ENCODE data around the gene CNDP2.

The CNDP2 gene

DNA sequence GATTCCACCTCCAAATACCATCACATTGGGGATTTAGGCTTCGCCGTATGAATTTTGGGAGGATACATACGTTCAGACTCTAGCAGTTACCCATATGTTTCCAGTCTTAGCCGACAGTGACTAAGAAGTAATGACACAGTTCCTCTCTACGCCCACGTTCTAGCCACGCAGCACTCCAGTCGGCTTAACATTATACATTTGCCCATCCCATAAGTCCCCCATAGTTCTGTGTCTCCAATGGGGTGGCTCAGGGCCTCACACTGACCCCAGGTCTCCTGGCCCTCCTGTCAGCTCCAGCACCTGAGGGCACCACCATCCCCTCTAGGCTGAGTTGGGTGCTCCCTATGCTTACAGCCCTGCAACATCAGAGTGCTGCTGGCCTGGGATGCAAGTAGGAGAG is 18.4 kb upstream of the CNDP2 start:
- no peak for DNase-seq (ENCODE audit: low read depth)
- H3K4me3 ChIP-seq (ENCODE audit: low read depth, low read length), result no peak overlapping the region
- TF ChIP-seq, protein P1, sequence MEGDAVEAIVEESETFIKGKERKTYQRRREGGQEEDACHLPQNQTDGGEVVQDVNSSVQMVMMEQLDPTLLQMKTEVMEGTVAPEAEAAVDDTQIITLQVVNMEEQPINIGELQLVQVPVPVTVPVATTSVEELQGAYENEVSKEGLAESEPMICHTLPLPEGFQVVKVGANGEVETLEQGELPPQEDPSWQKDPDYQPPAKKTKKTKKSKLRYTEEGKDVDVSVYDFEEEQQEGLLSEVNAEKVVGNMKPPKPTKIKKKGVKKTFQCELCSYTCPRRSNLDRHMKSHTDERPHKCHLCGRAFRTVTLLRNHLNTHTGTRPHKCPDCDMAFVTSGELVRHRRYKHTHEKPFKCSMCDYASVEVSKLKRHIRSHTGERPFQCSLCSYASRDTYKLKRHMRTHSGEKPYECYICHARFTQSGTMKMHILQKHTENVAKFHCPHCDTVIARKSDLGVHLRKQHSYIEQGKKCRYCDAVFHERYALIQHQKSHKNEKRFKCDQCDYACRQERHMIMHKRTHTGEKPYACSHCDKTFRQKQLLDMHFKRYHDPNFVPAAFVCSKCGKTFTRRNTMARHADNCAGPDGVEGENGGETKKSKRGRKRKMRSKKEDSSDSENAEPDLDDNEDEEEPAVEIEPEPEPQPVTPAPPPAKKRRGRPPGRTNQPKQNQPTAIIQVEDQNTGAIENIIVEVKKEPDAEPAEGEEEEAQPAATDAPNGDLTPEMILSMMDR (IDR thresholded peaks at IDR 0.05; ENCODE audit: low read depth, low read length), result no peak
- no peak for TF ChIP-seq POLR2A (IDR thresholded peaks at IDR 0.05; ENCODE audit: extremely low read depth, insufficient read length)
- TF ChIP-seq MYC (IDR thresholded peaks at IDR 0.05; ENCODE audit: low read depth, low read length), result no peak
- TF ChIP-seq, protein P2, sequence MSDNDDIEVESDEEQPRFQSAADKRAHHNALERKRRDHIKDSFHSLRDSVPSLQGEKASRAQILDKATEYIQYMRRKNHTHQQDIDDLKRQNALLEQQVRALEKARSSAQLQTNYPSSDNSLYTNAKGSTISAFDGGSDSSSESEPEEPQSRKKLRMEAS (IDR thresholded peaks at IDR 0.05; ENCODE audit: low read depth, low read length), result no peak

DNA sequence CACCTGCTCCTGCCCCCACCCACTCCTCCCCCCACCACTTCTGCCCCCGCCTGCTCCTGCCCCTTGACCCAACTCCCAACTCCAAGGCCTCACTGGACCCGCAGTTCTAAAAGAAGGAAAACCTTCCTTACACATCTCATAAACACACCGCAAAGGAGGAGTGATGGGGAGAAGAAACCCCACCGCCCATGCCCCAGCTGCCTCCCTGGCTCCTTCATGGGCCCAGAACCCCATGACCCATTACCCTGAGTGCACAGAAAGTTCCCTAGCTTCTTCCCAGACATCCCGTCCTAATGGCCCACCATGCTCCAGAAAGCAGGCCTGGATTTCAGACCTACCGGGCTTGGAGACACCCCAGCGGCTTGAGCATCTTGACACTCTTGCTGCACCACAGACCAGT is 17.8 kb upstream of the CNDP2 start:
- TF ChIP-seq, protein P1 (IDR thresholded peaks at IDR 0.05; ENCODE audit: low read depth, low read length), result no peak
- no peak for DNase-seq (ENCODE audit: low read depth)
- H3K4me3 ChIP-seq (ENCODE audit: low read depth, low read length), result no peak overlapping the region

DNA sequence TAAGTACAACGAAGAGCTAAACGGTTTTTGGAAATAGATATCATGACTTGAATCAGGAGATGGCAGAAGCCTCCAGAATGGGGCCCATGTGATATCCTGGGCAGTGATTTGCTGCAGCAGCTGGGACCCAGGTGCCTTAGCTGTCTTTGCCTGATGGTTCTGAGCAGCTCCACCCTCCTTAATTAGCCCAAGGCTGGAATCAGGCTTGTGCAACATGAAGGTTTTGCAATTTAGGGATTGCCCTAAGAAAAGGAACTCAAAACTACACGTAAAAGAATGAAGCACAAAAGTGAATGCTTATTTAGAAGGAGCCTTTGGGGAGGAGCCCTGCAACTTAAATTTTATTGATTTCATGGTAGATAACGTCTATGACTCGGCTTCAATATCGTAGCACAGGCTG is 17.3 kb upstream of the CNDP2 start:
- DNase-seq (ENCODE audit: low read depth), result no peak
- TF ChIP-seq MYC (IDR thresholded peaks at IDR 0.05; ENCODE audit: low read depth, low read length), result no peak
- TF ChIP-seq POLR2A (IDR thresholded peaks at IDR 0.05; ENCODE audit: extremely low read depth, insufficient read length), result no peak
- TF ChIP-seq, protein P1 (IDR thresholded peaks at IDR 0.05; ENCODE audit: low read depth, low read length), result no peak
- TF ChIP-seq, protein P2 (IDR thresholded peaks at IDR 0.05; ENCODE audit: low read depth, low read length), result no peak
- no peak overlapping the region for H3K4me3 ChIP-seq (ENCODE audit: low read depth, low read length)

DNA sequence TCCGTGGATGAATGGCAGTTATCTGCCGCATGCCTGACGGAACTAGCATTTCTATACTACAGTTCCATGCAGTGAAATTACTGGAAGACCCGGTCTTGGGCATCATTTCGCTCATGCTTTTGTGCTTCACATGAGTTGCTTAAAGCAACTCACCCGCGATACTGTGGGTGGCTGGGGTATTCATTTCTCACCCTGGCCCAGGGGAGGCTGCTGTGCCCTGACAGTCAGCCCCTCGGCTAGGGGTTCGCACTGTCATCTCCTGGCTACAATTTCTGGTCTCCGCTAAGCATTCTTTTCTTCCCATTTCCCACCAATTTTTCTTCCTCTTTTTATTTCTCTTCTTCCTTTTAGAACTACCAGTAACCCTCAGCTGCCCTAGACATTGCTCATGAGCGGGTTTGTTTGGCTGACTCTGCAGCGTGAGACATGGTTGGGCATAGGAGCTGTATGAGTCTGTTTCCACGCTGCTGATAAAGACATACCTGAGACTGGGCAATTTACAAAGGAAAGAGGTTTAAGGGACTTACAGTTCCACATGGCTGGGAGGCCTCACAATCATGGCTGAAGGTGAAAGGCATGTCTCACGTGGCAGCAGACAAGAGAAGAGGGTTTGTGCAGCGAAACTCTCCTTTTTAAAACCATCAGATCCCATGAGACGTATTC is 16.5 kb upstream of the CNDP2 start:
- TF ChIP-seq, protein P1 (IDR thresholded peaks at IDR 0.05; ENCODE audit: low read depth, low read length), result no peak
- TF ChIP-seq MYC (IDR thresholded peaks at IDR 0.05; ENCODE audit: low read depth, low read length), result no peak
- TF ChIP-seq POLR2A (IDR thresholded peaks at IDR 0.05; ENCODE audit: extremely low read depth, insufficient read length), result no peak
- TF ChIP-seq, protein P2 (IDR thresholded peaks at IDR 0.05; ENCODE audit: low read depth, low read length), result no peak
- H3K4me3 ChIP-seq (ENCODE audit: low read depth, low read length), result no peak overlapping the region
- no peak for DNase-seq (ENCODE audit: low read depth)

DNA sequence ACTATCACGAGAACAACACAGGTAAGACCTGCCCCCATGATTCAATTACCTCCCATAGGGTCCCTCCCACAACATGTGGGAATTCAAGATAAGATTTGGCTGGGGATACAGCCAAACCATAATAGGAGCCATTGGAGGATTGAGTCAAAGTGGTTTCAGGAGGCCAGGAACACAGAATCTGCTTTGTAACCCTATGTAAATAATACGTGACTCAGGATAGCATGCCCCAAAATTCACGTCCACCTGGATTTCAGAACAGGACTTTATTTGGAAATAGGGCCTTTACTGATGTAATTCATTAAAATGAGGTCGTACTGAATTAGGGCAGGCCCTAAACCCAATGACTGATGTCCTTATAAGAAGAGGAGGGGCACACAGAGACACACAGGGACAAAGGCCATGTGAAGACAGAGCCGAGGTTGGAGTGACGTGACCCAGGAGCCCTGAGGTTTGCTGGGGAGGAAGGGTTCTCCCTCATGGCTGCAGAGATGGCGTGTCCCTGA is 16.0 kb upstream of the CNDP2 start:
- no peak overlapping the region for H3K4me3 ChIP-seq (ENCODE audit: low read depth, low read length)
- no peak for DNase-seq (ENCODE audit: low read depth)
- TF ChIP-seq, protein P1 (IDR thresholded peaks at IDR 0.05; ENCODE audit: low read depth, low read length), result no peak
- TF ChIP-seq POLR2A (IDR thresholded peaks at IDR 0.05; ENCODE audit: extremely low read depth, insufficient read length) (no peak), MYC (IDR thresholded peaks at IDR 0.05; ENCODE audit: low read depth, low read length) (no peak)
- TF ChIP-seq, protein P2 (IDR thresholded peaks at IDR 0.05; ENCODE audit: low read depth, low read length), result no peak

DNA sequence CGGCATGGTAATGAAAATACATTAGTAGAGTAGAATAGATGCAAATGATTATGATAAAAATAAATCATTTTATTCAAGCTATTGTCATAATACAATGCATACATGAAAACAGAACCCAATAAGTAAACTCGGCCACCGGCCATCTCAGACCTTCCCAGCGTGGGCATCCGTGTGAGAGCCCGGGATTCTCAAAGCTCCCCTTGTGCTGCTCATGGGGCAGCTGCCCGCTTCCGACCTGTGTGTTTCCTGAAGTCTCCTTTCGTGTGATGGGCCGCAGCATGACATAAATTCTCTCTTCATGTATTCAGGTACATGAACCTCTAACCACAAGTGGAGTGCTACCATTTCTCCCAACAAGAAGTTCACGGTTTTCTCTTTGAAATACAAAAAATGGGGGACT is 13.5 kb upstream of the CNDP2 start:
- DNase-seq (ENCODE audit: low read depth), result no peak
- H3K4me3 ChIP-seq (ENCODE audit: low read depth, low read length), result no peak overlapping the region
- no peak for TF ChIP-seq MYC (IDR thresholded peaks at IDR 0.05; ENCODE audit: low read depth, low read length)
- TF ChIP-seq, protein P2 (IDR thresholded peaks at IDR 0.05; ENCODE audit: low read depth, low read length), result no peak
- no peak for TF ChIP-seq POLR2A (IDR thresholded peaks at IDR 0.05; ENCODE audit: extremely low read depth, insufficient read length)
- TF ChIP-seq, protein P1 (IDR thresholded peaks at IDR 0.05; ENCODE audit: low read depth, low read length), result no peak
